Measurements from ENCODE around the gene COTL1.
"Not testable (repeated sequence)": the region's sequence is repeated elsewhere in the genome, so short reads cannot be mapped to it uniquely, and the experiment has no call there.

DNA sequence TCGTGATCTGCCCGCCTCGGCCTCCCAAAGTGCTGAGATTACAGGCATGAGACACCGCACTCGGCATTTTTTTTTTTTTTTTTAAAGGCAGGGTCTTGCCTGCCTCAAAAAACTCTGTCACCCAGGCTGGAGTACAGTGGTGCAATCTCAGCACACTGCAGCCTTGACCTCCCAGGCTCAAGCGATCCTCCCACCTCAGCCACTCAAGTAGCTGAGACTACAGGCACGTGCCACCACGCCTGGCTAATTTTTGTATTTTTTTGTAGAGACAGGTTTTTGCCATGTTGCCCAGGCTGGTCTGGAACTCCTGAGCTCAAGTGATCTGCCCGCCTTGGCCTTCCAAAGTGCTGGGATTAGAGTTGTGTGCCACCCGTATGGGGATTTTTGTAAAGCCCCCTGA is 3.0 kb upstream of the COTL1 start:
- not testable (repeated sequence) for TF ChIP-seq CTCF (IDR thresholded peaks at IDR 0.05 in 4 of 5, conservative IDR thresholded peaks at IDR 0.05 in 1 of 5); POLR2A (IDR thresholded peaks at IDR 0.05)
